Measurements from ENCODE around the gene GHRHR. TPM values are rescaled to one million over a fixed set of nuclear protein-coding genes. Genes with fewer than 3 reads are reported as not detected.
A peak's percentile ranks its signal among the peaks of the same experiment; 100 is the strongest.

Gene GHRHR
- total RNA-seq, 1 donor from 2014 or later = 7.5 TPM

- Mint-ChIP-seq H3K4me3 (ENCODE audit: unreplicated experiment) (peak overlapping the region; percentile 28), H3K27ac (ENCODE audit: unreplicated experiment) (no peak overlapping the region), H3K9me3 (ENCODE audit: unreplicated experiment) (no peaks in the 10 kb centered on the region), H3K27me3 (ENCODE audit: unreplicated experiment) (peaks cover 7% of the 10 kb centered on the region), H3K36me3 (ENCODE audit: low read depth, unreplicated experiment) (peaks cover 4% of the 10 kb centered on the region), H3K4me1 (ENCODE audit: unreplicated experiment) (peaks cover 19% of the 10 kb centered on the region)
- TF ChIP-seq CTCF (IDR thresholded peaks at IDR 0.05; ENCODE audit: unreplicated experiment) = no peak
- DNase-seq (ENCODE audit: low spot score) = no peak
These were observed 13.5 kb downstream of the GHRHR start for GRCh38 chr7:30977222-30977621.

DNA sequence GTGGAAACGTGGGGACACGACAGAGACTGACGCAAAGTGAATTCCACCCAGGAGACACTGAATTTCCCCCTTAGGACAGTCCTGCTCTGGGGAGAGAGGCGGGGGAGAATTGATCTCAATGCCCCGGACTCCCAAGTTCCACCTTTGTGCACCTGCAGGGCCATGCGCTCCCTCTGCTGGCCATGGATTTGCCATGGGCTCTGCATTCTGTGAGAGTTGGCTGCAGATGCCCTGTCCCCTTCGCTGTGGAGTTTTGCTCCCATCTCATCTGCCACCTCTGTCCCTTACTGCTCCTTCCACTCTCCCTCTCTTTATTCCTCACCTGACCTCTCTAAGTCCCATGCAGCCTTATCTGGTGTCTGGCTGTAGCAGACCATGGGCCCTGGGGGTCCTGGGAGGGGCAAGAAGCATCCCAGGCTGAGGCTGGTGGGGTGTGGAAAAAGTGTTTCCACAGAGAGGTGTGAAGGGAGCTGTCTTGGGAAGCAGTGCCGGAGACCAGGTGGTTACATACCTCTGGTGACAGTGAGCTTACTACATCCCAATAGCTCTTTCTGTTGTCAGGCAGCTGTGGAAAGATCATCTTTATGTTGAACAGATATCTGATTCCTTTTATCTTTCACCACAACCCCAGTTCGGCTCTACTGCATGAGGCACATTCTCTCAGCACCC lies 14.3 kb downstream of the GHRHR start:
- H3K9me3 Mint-ChIP-seq (ENCODE audit: unreplicated experiment) = no peaks in the 10 kb centered on the region
- H3K36me3 Mint-ChIP-seq (ENCODE audit: low read depth, unreplicated experiment) = peaks cover 5% of the 10 kb centered on the region
- DNase-seq (ENCODE audit: low spot score) = no peak
- H3K27me3 Mint-ChIP-seq (ENCODE audit: unreplicated experiment) = peaks cover 12% of the 10 kb centered on the region
- no peak overlapping the region for H3K27ac Mint-ChIP-seq (ENCODE audit: unreplicated experiment)
- H3K4me1 Mint-ChIP-seq (ENCODE audit: unreplicated experiment) = peaks cover 22% of the 10 kb centered on the region
- H3K4me3 Mint-ChIP-seq (ENCODE audit: unreplicated experiment) = peak overlapping the region; percentile 28
- no peak for TF ChIP-seq CTCF (IDR thresholded peaks at IDR 0.05; ENCODE audit: unreplicated experiment)

GRCh38 chr7:30979027-30979426 lies 15.3 kb downstream of the GHRHR start:
- Mint-ChIP-seq H3K4me1 (ENCODE audit: unreplicated experiment) (peaks cover 31% of the 10 kb centered on the region), H3K9me3 (ENCODE audit: unreplicated experiment) (no peaks in the 10 kb centered on the region), H3K36me3 (ENCODE audit: low read depth, unreplicated experiment) (peaks cover 7% of the 10 kb centered on the region), H3K27ac (ENCODE audit: unreplicated experiment) (no peak overlapping the region), H3K27me3 (ENCODE audit: unreplicated experiment) (peaks cover 13% of the 10 kb centered on the region), H3K4me3 (ENCODE audit: unreplicated experiment) (no peak overlapping the region)
- no peak for TF ChIP-seq CTCF (IDR thresholded peaks at IDR 0.05; ENCODE audit: unreplicated experiment)
- DNase-seq (ENCODE audit: low spot score) = no peak

GRCh38 chr7:30980194-30980593 lies 16.4 kb downstream of the GHRHR start:
- Mint-ChIP-seq H3K27ac (ENCODE audit: unreplicated experiment) (no peak overlapping the region), H3K36me3 (ENCODE audit: low read depth, unreplicated experiment) (peaks cover 7% of the 10 kb centered on the region), H3K4me3 (ENCODE audit: unreplicated experiment) (no peak overlapping the region), H3K27me3 (ENCODE audit: unreplicated experiment) (peaks cover 10% of the 10 kb centered on the region), H3K4me1 (ENCODE audit: unreplicated experiment) (peaks cover 41% of the 10 kb centered on the region), H3K9me3 (ENCODE audit: unreplicated experiment) (no peaks in the 10 kb centered on the region)
- no peak for TF ChIP-seq CTCF (IDR thresholded peaks at IDR 0.05; ENCODE audit: unreplicated experiment)
- DNase-seq (ENCODE audit: low spot score) = no peak

GRCh38 chr7:30980751-30981150 lies 17.0 kb downstream of the GHRHR start:
- no peak for DNase-seq (ENCODE audit: low spot score)
- H3K4me1 Mint-ChIP-seq (ENCODE audit: unreplicated experiment) = peaks cover 47% of the 10 kb centered on the region
- H3K36me3 Mint-ChIP-seq (ENCODE audit: low read depth, unreplicated experiment) = peaks cover 7% of the 10 kb centered on the region
- no peak for TF ChIP-seq CTCF (IDR thresholded peaks at IDR 0.05; ENCODE audit: unreplicated experiment)
- H3K27ac Mint-ChIP-seq (ENCODE audit: unreplicated experiment) = no peak overlapping the region
- H3K9me3 Mint-ChIP-seq (ENCODE audit: unreplicated experiment) = no peaks in the 10 kb centered on the region
- no peak overlapping the region for H3K4me3 Mint-ChIP-seq (ENCODE audit: unreplicated experiment)
- H3K27me3 Mint-ChIP-seq (ENCODE audit: unreplicated experiment) = peaks cover 10% of the 10 kb centered on the region

Measured in endothelial cell (in vitro differentiated cells).